HG03439 (cell line): ENCODE measurements around the gene APELA.
"Not testable (repeated sequence)": the region's sequence is repeated elsewhere in the genome, so short reads cannot be mapped to it uniquely, and the experiment has no call there.

Source experiments
- ATAC-seq: cut with Tn5 transposase; IDR thresholded peaks from one replicate; pipeline ENCODE4 v1.9.1; 2021; ENCODE audit warnings: mild to moderate bottlenecking, moderate library complexity; ENCODE audit not compliant: unreplicated experiment

APELA gene, protein sequence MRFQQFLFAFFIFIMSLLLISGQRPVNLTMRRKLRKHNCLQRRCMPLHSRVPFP

DNA sequence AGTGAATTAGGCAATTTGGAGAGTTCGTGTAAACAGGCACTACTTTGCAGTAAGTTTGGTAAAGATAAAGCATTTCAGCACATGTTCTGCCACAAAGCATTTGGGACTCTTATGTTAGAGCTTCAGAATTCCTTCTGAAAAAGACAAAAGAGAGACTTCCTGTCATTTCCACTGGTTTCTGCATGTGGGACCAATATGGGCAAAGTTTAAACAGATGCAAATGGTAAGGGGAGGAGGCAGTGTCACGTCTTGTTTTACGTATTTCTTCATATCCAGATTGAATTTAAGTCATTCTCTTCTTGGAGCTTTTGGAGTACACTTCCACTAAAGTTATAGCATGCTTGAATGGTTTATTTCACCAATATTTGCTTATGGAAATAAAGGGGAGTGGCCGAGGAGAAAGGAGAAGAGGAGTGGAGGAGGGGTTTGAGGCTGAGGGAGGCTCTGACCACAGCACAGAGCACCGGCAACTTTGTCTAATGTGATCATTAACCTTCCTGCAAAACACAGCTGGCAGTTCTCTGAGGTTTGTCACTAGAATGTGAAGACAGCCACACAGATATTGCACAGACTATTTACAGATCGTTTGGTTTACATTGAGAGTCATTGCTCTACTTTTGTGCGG, at the start of gene APELA:
TSS of gene APELA (plus strand) at position 479 of the 625 bp plus-strand sequence. CDS start 154 bp downstream, outside the sequence.
- ATAC-seq: peak; percentile 94

DNA sequence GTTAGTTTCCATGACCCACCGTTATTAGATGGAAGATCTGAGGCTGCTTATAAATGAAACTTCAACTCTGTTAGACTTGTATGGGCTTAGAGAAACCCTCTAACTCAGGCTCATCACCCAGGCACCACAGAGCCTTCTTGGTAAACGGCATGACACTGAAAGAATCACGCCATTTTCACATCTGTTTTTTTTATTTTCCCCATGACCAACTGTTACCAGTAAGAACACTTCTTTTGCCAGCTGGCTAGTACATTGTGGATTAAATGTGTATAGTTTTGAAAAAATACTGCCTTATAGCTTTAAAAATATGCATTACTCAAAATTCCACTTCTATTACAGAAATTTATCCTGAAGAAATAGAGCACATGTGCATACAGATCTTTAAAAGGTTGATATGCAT, 48.0 kb upstream of the APELA start:
- ATAC-seq: no peak

- ATAC-seq: no peak
Measured at GRCh38 chr4:164846566-164846965, 30.4 kb upstream of the APELA start.

DNA sequence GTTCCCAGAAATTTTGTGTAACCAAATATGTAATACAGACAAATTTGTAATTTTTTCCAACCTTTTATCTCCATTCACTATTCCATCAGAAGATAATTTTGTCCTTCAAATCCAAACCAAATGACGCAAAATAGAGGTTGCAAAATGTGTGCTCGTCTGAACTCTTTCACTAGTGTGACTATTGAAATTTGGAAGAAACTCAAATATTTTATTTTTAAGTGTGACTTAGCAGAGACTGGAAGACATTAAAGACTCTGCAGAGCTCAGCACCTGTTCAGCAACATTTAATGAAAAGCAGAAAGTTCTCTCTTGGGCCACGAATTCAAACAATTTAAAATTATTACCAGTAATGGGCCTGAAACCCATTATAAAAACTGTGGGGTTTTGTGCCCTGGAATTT, 30.0 kb upstream of the APELA start:
- ATAC-seq: no peak

DNA sequence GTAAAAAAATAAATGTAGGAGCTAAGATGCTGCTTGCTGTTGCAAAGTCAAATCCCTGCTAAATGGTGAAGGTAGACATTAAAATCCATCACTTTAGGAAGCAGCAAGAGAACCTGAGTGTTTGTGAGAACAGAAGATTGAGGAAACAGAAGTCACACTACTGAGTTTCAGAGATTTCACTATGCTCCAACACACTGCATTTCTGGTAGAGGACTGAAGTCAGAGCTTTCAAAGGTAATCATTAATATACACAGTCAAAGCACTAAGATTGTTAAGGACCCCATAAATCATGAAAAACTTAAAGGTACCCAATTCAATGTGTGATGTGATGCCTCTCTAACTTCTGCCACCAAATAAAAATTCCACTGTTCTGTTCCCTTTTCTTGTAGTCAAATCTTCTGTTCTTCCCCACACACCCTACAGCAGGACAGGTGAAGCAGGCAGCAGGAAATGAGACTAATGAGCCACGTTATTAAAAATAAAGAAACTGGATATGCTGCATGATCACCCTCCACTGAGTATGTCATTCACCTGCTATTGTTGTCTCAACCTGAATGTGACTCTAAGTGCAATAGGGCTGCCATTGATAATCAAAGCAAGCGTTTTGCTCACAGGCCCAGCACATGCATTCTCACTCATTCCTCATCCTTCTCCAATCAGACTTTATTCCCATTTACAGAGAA, 28.9 kb upstream of the APELA start:
- ATAC-seq: no peak

DNA sequence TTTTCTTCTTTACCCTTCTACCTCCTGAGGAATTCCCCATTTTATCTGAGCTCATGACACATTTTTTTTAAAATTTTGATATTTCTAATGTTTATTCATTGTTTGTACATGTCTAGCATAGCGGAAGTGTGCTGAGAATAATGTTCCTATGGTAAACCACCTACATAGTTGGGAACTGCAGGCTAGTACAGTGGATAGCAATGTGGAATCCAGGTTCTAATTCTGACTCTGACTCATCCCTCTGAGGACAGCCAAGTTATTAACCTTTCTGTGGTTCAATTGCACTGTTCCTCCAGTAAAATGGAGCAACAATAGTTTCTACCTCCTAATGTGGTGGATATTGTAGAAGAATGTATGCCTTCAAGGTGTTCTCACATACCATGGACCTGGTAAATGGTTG, 20.6 kb upstream of the APELA start:
- ATAC-seq: no peak

DNA sequence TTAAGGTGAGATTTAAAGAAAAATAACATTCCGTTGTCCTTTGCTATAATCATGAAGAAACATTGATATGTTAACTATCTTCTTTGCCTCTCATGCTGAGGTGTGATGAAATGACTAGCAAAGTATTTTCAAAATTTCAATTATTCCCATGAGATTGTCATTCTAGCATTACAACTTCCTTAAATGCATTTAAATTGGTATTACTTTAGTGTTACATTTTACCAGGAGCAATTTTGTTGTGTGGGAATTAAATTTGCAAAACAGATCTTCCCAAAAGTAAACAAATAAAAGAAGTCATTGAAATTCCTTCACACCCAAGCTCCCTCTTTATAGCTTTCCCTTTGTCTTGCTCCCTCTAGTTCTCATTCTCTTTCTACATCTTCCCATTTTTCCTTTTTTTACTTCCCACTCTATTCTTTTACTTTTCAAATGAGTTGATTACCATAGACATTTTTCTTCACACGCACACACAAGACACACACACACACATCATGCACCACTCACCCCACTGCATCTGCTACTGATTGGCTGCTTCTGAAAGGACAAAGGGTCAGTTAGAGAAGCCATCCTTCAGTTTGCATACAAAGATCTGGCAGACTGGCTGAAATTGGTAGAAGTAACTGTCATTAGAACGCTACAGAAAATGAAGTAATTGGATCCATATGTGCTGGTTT, 10.0 kb upstream of the APELA start:
- ATAC-seq: no peak

GRCh38 chr4:164871673-164872072, 5.3 kb upstream of the APELA start:
- no peak for ATAC-seq

GRCh38 chr4:164872481-164872880, 4.5 kb upstream of the APELA start:
- ATAC-seq: no peak

GRCh38 chr4:164874789-164875188, 2.2 kb upstream of the APELA start:
- ATAC-seq: no peak

GRCh38 chr4:164880489-164881262, 3.7 kb downstream of the APELA start:
- ATAC-seq: no peak

DNA sequence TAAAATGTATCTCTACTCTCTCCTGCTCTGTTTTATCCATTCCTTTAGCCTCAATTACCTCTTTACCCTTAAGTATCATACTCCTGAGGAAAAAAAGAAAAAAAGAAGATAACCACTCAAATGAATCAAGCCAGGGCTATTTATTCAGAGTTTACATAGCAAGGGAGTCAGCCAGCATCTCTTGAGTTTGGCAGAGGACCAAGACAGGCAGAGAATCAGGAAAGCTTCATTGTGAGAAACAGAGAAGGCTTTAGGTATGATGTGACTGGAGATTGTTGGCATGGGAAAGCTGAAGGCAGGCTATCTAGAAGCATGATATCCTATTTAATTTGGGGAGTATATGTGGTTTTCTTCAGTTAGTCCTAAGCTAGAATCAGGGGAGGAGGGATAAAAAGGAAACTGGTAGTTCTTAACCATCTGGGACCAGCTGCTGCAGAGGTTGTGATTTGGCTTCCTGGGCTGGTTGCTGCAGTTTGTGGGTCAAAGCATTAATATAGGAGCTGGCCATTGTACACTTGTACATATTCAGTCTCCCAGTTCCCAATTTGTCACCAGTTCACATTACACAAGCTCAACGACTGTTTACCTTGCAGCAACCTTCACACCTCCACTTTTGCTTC, 11.2 kb downstream of the APELA start:
- no peak for ATAC-seq

DNA sequence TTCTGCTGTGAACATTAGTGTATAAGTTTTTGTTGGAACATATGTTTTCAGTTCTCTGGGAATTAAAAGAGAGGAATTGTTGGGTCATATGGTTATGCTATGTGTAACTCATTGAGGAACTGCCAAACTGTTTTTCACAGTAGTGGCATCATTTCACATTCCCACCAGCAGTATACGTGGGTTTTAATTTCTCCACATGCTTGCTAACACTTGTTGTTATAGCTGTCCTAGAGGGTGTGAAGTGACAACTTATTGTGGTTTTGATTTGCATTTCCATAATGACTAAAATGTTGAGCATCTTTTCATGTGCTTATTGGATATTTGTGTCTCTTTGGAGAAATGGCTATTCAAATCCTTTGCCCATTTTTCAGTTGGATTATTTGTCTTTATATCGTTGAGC, 13.7 kb downstream of the APELA start:
- ATAC-seq: no peak

- no peak for ATAC-seq
Measured at GRCh38 chr4:164892018-164892417, 15.0 kb downstream of the APELA start.

- peak; percentile 61 for ATAC-seq
Measured at GRCh38 chr4:164894702-164895101, 17.7 kb downstream of the APELA start.

DNA sequence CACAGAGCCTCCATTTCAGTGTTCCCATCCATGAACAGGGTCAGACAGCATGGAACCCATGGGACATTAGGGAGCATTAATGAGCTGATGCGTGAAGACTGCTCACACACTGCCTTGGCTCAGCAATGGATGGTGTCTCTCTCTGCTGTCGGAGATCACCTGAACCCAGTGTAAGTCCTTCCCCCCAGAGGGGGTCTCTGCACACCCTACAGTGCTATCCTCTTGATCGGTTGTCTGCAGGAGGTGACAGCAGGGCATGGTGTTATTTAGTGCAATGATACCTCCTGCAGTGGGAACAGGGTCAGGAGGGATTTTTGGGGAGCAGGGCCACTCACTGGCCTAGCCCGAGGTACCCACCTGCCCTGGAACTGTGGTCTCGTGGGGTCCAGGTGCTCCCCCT, 25.6 kb downstream of the APELA start:
- ATAC-seq: no peak

DNA sequence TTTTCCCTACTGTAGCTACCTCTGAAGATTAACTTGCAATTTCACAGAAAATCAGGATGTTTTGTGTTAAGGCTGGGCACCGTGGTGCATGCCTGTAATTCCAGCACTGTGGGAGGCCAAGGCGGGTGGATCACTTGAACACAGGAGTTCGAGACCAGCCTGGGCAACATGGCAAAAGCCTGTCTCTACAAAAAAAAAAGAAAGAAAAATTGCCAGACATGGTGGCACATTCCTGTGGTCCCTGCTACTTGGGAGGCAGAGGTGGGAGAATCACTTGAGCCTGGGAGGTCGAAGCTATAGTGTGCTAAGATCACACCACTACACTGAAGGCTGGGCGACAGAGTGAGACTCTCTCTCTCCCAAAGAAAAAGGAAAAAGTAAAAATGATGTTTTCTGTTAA, 27.4 kb downstream of the APELA start:
- ATAC-seq: no peak

GRCh38 chr4:164904941-164905340, 28.0 kb downstream of the APELA start:
- ATAC-seq: no peak

DNA sequence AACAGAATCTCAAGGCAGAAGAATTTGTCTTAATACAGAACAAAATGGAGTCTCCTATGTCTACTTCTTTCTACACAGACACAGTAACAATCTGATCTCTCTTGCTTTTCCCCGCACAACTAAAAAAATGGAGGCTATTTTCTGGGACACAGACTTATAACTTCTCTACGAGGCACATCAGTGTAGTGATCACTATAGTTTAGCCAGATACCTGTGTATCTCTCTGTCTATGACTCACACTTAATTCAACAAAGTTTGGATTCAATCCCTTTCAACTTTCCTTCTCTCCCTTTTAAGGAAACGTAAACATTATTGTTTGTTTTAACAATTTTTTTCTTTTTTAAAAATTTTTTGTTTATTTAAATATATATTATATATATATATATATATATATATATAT, 29.4 kb downstream of the APELA start:
- no peak for ATAC-seq

- ATAC-seq: not testable (repeated sequence)
Measured at GRCh38 chr4:164913506-164913905, 36.5 kb downstream of the APELA start.

GRCh38 chr4:164918956-164919355, 42.0 kb downstream of the APELA start:
- ATAC-seq: no peak
